A172 (cell line): ENCODE data around the gene TRMT10A. TPM values are rescaled to one million over a fixed set of nuclear protein-coding genes. Genes with fewer than 3 reads are reported as not detected.

ENCODE experiments used
- DNase-seq: peaks from one replicate; pipeline ENCODE4 v3.0.0-alpha.2; 2015; ENCODE audit warnings: low spot score
- total RNA-seq: library from RNA; depleted of rRNA; stranded (reverse); fragments of >200 nt; shearing (Covaris generic); gene quantifications from 2 replicates; pipeline ENCODE4 v1.2.3, GENCODE V29; 2014; rRNA removed

The TRMT10A gene, protein sequence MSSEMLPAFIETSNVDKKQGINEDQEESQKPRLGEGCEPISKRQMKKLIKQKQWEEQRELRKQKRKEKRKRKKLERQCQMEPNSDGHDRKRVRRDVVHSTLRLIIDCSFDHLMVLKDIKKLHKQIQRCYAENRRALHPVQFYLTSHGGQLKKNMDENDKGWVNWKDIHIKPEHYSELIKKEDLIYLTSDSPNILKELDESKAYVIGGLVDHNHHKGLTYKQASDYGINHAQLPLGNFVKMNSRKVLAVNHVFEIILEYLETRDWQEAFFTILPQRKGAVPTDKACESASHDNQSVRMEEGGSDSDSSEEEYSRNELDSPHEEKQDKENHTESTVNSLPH
- total RNA-seq, result 11.3 and 17.0 TPM in 2 replicates

DNA sequence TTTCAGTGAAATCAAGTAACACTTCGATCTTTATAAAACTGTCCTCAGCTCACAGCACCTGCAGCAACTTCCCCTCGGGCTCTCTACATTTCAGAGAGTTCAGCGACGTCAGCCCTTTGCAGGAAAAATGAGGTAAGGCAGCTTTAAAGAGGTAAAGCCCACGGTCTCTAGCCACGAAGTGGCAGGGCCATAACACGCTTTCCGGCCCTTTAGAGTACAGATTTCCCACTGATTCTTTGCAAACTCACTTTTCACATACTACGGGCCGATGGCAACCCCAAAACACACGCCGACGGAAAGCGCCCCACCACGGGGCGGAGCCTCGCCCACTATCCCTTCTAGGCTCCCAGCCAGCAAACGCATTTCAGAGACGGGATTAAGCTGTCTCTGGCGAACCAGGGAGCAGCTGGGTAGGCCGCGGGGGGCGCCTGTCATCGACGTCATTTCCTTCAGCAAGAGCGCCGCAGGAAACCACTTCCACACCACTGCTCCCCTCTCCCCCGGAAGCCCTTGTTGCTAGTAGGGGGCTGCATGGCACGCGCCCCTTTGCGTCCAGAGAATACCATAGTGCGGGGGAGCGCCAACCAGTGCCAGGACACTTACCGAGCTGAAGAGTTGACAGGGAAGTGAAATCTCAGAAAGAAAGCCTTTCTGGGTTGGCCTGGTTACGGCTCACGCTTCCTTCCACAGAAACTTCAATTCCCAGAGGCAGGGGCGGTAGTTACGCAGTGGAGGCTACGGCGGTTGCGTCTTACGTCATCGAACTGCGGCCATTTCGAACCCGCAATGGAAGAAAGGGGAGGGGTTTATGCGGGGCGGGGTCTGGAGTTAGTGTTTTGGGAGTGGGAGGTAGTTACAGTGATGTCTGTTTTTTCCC, at the start of gene TRMT10A:
Gene TRMT10A, minus strand, starts transcription at position 730 of the 877 bp plus-strand sequence. CDS start 4,701 bp downstream, outside the sequence.
- peak; percentile 97 for DNase-seq

DNA sequence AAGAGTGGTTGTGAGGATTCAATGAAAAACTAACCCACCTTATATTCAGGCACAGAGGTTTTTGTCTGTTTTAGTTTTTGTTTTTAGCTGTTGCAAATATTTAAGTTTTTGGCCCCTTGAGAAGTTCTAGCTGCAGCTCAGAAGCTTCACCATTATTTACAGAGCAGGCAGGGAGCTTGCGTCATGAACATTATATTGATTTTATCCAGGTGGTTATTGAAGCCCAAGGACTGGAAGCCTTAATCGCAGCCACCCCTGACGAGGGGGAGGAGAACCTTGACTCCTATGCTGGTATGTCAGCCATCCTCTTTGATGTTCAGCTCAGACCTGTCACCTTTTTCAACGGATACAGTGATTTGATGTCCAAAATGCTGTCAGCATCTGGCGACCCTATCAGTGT, 48.9 kb upstream of the TRMT10A start:
- no peak for DNase-seq

DNA sequence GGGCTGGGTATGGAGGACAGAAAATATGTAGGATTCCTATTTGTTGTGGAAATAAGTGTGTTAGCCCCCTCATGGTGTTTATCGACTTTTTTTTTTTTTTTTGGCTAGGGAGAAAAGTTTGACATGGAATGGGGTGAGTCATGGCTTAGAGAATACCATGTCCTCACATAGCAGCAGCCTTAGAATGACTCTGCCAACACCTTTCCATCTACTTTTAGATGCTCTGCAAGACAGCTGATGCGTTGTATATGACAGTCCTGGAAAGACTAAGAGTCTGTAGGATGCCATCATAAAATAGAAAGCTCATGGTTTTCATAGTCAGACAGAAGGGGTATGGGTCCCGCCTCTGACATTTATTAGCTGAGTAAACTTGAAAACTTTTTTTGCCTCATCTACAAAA, 48.4 kb upstream of the TRMT10A start:
- no peak for DNase-seq

DNA sequence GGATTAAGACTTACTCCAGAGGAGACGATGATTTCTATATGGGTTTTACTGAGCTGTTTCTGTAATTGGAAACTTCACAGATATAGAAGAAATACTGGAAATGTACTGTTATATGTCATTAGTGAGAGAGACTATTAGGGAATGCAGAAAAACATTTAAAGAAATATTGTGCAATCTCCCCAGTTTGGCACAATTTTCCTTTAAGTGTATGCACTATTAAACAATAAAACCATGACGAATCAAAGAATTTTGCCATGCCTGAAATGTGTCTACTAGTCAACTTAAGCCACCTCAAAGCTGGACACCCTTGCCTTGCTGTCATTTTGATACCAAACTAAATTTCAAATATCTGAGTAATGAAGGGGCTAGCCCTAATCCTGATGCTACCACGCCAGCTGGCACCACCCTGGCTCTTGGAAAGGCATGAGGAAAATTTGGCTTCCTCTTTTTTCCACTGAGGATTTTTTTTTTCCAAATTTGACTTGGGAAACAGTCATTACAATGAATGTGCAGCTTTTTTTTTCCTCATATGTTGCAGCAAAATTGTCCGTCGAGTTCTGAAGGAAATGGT, 46.9 kb upstream of the TRMT10A start:
- DNase-seq, result no peak

DNA sequence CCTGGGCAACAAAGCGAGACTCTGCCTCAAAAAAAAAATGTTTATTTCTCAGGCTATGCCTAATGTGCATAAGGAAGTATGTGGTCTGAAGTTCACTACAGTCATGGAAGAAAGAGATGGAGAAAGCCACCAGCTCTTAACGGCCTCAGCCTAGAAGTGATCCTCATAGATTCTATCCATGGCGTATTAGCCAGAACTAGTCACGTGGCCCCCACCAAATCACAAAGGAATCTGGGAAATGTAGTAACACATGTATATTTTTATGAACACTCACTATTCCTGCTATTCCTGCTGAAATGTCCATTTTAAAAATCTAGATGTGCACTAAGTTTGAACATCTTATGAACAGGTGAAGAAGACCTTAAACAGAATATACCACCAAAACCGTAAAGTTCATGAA, 44.6 kb upstream of the TRMT10A start:
- no peak for DNase-seq

DNA sequence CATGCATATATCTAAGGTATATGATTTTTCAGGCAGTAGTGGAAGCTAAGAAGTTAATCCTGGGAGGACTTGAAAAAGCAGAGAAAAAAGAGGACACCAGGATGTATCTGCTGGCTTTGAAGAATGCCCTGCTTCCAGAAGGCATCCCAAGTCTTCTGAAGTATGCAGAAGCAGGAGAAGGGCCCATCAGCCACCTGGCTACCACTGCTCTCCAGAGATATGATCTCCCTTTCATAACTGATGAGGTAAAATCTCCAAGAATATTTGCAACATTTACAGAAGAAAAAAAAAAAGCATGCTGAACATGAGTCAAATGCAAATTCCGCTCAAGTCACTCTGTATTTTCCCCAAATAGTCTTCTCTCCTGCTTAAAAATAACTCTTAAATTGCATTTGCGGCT, 42.9 kb upstream of the TRMT10A start:
- no peak for DNase-seq

DNA sequence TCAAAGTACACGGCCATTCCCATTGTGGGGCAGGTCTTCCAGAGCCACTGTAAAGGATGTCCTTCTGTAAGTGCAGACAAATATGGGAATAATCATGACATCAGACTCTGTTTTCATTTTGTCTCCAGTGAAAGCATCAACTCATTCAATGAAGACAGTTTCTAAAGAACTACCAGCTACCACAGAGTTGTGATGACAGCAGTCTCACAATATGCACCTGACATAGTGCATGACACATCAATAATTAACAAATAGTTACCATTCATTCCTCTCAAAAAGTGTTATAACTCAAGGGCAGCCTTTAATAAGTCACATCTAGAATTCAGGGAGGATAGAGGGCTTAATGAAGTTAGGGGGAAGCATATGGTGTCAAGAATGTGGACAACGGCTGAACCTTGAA, 31.0 kb upstream of the TRMT10A start:
- DNase-seq, result no peak

DNA sequence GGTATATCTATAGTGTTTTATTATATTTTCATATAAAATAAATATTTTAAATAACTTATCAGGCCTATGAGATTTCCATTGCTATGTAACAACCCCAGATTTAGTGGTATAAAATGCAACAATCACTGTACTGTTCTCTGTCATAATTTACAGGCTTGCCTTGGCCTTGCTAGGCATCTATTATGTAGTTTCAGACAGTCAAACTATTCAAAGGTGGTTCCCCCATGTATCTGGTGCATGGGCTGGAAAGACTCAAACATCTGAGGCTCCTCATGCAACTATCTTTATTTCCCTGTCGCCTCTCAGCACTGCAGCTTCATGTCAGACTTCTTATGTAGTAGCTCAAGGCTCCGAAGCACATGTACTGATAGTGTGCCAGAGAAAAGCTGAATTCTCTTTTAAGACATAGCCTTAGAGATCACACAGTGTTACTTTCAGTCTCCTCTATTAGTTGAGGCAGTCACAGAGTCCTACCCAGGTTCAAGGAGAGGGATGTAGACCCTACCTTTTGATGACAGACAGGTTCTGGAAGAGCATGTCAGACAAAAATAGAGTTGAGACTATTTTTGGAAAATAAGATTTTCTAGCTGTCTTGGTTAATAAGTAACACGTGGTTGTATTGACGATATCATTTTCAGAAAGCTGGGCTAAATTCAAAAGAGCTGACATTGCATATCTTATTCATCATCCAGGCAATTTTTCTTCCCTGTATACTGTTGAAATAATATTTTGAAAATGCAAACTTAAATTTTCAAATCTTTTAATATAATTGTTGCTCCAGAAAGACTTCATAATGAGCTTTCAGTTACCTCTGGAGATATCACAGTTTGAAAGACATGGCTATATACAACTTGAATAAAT, 30.2 kb upstream of the TRMT10A start:
- DNase-seq, result no peak

DNA sequence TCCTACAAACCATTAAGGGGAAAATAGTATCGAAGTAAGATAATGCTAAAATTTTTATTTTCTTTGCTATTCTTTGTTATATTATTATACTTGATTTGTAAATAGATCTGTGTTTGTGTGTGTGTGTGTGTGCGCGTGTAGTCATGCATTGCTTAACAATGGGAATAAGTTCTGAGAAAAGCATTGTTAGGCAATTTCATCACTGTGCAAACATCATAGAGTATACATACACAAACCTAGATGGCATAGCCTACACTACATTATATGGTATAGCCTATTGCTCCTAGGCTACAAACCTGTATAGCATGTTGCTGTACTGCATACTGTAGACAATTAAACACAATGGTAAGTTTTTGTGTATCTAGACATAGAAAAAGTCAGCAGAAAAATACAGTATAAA, 27.9 kb upstream of the TRMT10A start:
- no peak for DNase-seq

DNA sequence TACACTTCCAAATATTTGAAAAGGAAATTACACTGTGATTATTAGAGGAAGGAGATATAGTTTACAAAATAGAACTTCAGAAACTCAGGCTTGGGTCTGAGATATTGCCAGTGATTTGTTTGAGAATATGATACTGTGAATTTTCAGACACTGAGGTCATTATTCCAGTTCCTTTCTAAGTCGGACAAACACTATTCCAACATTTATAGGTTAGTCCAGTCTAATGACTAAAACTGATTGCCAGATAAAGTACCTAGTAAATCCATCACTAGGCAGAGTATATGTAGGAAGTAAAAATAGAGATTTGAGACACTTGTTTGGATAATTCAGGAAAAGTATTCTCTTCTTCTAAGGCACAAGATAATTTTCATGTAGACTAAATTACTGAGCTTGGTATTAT, 24.0 kb upstream of the TRMT10A start:
- no peak for DNase-seq

DNA sequence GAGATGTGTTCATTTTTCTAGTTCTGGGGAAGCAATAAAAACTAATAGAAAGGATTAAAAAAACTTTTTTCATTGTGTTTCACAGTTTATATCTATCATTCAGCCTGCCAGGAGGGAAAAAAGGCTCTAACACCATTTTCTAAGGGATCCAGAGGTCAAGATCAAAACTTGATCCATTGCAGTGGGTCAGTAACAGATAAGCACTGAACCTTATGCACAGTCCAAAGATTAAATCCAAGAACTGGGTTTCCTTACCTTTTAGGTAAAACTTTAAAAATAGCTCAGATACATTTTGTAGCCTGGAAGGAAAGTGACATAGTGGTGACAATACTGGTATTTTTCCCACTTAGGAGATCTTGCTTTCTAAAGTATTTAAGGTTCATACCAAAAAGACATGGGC, 23.5 kb upstream of the TRMT10A start:
- DNase-seq, result no peak

DNA sequence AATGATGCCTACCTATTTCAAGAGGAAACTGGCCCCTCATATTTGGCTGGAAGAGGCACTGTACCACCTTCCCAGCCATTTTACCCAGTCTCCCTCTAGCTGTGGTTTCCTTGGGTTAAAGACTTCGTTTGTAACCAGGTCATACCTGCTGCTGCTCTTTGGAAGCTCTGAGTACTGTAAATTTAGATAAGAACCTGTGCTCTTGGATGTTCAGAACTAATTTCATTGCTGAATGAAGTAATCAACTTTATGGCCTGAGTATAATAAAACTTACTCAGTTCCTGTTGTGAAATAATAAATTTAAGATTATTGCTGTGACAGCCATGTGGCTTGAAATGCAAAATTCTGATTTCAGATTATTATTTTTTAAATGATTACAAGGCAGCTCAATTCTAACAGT, 23.0 kb upstream of the TRMT10A start:
- no peak for DNase-seq

DNA sequence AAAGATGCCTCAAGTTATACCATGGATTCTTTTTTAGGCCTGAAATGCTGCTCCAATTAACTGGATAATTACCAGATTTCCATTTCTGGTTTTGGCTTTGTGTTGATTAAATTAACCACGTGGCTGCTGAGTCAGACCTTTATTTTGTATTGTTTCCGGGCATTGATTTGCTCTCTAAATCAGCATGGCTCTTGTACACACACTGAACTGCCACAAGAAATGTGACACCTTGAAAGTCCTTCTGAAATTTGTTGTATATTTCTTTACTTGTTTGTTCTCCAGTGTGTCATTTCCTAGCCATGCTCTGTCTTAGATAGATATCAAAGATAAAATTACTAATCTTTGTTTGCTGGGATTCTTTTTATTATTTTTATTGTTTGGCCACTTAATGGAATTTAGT, 22.5 kb upstream of the TRMT10A start:
- no peak for DNase-seq

DNA sequence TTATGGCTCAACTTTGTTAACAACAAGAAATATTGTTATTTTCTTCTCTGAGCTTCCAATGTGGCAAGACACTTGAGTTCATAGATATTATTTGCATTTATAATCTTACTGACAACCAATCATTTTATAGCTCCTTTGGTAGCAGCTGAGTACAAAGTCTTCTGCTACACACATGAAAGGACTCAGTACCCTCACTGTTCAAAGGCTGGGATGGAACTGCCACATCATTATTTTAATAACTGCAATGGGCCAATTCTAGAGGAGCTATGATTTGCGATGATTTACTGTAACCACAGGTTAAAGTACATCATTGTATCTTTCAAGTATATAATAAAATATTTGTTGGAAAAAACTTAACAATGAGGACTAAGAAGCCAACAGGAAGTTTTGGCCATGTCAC, 21.7 kb upstream of the TRMT10A start:
- DNase-seq, result no peak

DNA sequence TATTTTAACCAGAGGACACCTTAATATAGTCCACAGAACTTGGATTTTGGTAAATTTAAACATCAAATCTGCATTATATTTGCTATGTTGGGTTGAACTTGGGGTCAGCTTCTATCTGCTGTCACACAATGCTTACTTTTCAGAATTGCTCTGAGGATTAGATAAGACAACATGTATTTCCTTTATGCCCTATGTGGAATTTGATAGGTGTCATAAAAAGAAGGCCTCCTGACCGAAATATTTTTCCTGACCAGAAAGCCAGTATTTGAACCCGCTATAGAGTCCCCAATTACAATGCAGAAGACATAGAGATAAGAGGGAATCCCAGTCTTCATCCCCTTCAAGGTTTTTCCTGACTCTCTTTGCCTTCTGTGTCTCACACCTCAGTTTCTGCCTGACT, 14.9 kb upstream of the TRMT10A start:
- no peak for DNase-seq

DNA sequence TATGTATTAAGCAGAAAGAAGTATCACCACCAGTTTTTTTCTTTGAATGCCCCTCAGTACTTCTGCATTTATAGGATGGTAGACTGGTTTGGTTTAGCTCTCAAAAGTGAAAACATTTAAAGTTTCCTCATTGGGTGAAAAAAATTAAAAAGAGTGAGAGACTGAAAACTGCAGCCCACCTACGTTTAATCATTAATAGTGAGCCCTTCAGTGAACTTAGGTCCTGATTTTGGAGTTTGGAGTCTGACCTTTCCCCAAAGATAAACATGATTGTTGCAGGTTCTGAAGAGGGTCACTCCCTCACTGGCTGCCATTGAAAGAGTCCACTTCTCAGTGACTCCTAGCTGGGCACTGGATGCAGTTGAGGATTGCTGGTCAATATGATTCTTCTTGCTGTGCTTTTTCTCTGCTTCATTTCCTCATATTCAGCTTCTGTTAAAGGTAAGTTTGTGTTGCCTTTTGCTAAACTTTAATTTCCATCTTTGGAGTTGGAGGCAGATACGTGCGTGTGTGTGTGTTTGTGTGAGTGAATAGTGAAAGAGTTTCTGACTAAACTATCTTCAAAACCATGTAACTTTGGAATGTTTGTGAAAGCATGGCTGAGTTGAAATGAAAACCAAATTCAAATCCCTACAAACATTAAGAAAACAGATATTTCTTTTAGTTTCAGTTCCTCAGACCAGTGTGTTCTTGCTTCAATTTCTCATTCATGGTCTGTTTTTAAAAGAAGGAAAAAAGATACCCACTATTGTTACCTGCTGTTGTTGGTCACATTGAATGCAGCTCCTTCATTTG, 10.9 kb upstream of the TRMT10A start, which contains the start of gene MTTP:
Gene MTTP, plus strand, starts transcription at position 295 of the 795 bp plus-strand sequence. Its CDS starts 86 bp downstream, at position 381.
- no peak for DNase-seq

DNA sequence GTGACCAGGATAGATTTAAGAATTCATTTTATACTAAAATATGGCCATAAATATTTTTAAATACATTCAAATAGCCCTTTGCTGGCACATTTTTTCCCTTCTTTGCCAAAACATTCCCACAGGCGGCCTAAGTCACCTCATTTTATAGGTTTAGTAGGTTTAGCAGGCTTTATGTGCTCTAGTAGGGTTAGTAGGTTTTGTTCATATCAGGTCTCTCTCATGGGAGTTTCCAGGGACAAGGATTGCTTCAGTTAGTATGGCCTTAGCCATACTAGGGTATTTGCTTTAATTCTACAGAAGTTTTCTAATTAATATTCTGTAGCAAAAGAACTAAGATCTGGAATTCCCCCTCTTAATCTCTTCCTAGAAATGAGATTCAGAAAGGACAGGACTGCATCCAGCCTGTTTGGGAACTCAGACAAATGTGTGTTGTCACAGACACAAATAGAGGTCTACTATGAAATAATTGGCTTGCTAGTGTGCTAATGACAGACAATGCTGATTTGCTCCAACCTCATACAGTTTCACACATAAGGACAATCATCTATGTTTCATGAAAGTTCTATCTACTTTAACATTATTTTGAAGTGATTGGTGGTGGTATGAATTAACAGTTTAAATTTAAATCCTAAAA, 10.0 kb upstream of the TRMT10A start:
- DNase-seq, result no peak

DNA sequence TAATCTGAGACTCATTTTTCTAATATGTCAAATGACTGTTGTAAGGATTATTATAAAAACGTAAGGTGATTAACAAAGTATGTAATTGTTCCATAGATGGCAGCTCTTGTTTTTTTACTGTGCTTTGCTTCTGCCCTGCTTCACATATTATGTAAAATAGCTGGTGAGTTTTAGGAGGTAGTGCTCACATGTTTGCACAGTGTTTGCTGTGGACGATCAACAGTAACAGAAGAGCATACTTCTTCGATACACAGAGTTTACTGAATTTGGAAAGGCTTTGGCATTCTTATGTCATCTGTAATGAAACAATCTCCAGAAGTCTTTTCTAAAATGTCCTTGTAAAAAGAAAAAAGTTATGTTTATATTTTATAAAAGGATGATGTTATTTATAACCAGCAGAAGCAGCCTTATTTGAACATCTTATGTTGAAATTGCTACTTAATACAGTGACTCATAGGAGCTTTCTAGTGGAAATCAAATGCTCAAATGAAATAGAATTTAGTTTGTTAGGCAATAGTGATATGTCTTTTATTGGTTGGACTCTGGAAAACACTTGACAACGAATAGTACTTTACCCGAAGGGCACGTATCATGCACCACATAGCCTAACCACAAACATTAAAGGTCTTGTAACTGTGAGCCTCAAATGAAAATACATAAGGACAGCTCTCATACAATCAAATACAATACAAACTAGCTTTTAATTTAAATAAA, 8.8 kb upstream of the TRMT10A start:
- no peak for DNase-seq

DNA sequence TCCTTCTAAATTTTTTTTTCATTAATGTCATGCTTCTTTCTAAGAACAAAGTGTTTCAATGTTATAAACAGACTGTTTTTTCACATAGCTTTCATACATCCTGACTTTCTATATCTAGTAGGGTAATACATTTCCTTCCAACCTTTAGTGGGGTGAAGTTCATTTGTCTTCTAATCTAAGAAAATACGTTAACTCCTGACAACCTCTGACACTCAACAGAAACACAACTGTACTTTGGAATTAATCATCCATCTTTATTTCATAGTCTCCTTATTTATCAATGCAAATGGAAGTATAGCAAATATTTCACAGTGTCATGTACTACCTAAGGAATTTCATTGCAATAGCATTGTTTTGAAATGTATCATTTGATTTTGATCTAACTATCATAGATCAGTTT, 8.0 kb upstream of the TRMT10A start:
- DNase-seq, result no peak

DNA sequence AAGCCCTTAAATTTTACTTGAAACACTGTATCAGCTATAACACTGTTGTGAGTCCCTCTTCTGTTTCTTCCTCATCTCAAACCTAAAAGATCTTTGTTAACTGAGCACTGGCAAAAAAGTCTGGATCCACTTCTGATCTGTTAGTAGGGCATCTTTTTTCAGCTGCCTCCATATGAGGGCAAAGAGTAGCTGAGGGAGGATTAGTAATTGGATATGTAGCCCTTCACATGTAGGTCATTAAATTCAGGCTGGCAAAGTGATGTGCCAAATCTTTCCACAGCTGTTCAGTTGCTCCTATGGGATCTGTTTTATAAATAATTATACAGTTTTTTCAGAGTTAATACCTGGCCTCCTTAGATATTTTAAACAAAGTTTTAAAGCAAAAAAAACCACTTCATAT, 1.1 kb upstream of the TRMT10A start:
- DNase-seq, result no peak
